Renal cortex interstitium (tissue), 11 donors: ENCODE data around the gene HAGHL. TPM values are rescaled to one million over a fixed set of nuclear protein-coding genes. Genes with fewer than 3 reads are reported as not detected.
"Not testable (repeated sequence)": the region's sequence is repeated elsewhere in the genome, so short reads cannot be mapped to it uniquely, and the experiment has no call there.

Experiments
- DNase-seq, 11 donors: peaks; one replicate each; pipeline ENCODE4 v3.0.0-alpha.2; 2013; ENCODE audit warnings: low read depth in 9 of 11, low spot score in 4 of 11; ENCODE audit errors: extremely low read depth in 1 of 11
- polyA plus RNA-seq, 3 donors: library from polyadenylated mRNA; unstranded; fragments of 120-200 nt; gene quantifications; one replicate each; pipeline ENCODE4 v1.2.1, GENCODE V29; 2013; ENCODE audit not compliant: insufficient read length in 3 of 3

HAGHL gene
- polyA plus RNA-seq, 3 donors = 3.8 to 12.1 (median 5.1) TPM

DNA sequence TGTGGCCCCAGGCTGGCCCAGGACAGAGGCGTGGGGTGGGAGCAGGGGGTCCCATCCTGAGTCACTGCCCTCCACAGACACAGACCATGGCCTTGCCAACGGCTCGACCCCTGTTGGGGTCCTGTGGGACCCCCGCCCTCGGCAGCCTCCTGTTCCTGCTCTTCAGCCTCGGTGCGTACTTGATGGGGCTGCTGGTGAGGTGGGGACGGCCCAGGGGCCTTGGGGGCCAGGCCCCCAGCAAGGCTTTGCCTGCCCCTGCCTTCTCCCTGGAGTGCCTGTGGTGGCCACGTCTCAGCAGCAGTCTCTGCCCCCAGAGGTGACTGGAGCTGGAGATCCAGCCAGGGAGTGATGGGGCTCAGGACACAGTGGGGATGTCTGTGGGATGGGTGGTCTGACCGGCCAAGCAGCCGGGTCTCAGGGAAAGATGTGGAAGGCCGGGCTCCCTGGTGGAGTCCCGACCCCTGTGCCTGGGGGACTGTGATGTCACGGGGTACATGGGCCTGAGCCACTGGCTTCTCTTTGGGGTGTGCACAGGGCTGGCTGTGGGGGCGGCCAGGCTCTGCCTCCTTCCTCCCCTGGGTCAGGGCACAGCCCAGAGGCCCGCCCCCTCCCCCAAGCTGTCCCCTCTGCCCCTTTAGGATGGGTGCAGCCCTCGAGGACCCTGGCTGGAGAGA is 35.8 kb downstream of the HAGHL start:
- DNase-seq = no peak

- no peak for DNase-seq
Measured at GRCh38 chr16:763369-764183, 36.7 kb downstream of the HAGHL start.

DNA sequence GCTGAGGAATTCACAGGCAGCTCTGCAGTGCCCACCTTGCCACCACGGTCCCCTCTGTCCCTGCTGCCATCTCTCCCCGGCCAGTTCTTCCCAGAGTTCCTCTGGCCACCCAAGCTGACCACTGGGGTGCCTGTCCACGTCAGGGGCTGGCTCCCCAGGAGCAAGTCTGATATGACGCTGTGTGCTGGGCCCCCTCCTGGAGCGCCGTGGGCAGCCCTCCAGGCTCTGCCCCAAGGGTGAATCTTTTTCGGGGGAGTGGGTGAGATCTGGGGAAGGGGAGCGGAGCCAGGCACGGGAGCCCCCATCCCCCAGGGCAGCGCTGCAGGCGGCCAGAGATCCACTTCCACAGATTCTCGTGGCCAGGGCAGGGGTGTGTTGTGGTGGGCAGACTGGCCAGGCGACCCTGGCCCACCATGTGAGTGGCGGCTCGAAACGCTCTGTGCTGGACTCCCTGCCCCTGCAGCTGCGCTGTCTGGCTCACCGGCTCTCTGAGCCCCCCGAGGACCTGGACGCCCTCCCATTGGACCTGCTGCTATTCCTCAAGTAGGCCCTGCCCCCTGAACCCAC is 37.4 kb downstream of the HAGHL start:
- no peak for DNase-seq

DNA sequence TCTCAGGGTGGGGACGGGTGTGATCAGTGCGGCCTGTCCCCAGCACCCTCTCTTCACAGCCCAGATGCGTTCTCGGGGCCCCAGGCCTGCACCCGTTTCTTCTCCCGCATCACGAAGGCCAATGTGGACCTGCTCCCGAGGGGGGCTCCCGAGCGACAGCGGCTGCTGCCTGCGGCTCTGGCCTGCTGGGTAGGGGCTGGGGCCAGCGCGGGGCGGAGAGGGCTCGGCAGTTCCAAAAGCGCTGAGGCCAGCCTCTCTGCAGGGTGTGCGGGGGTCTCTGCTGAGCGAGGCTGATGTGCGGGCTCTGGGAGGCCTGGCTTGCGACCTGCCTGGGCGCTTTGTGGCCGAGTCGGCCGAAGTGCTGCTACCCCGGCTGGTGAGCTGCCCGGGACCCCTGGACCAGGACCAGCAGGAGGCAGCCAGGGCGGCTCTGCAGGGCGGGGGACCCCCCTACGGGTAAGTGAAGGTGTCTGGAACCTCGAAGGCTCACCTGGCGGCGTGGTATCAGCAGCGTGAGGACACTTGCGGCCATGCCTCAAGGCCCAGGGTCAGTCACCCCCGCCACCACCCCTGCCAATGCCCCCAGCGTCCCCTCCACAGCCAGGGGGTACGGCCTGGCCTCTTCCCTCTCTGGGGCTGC is 38.1 kb downstream of the HAGHL start:
- no peak for DNase-seq

GRCh38 chr16:765488-765865 is 38.6 kb downstream of the HAGHL start:
- DNase-seq = no peak

DNA sequence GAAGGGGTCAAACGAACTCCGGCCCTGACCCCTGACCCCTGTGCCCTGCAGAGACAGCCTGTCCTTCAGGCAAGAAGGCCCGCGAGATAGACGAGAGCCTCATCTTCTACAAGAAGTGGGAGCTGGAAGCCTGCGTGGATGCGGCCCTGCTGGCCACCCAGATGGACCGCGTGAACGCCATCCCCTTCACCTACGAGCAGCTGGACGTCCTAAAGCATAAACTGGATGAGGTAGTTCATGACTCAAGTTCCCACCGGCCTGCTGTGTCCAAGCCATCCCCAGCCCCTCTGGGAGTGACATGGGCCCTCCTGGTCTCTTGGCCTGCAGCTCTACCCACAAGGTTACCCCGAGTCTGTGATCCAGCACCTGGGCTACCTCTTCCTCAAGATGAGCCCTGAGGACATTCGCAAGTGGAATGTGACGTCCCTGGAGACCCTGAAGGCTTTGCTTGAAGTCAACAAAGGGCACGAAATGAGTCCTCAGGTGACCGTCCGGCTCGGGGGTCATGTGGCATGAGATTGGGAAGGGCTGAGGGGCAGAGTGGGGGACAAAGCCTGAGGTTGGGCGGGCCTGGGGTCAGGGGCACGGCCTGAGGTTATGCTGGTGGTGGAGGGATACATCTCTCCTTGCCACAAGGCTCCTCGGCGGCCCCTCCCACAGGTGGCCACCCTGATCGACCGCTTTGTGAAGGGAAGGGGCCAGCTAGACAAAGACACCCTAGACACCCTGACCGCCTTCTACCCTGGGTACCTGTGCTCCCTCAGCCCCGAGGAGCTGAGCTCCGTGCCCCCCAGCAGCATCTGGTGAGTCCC is 39.3 kb downstream of the HAGHL start:
- no peak for DNase-seq

DNA sequence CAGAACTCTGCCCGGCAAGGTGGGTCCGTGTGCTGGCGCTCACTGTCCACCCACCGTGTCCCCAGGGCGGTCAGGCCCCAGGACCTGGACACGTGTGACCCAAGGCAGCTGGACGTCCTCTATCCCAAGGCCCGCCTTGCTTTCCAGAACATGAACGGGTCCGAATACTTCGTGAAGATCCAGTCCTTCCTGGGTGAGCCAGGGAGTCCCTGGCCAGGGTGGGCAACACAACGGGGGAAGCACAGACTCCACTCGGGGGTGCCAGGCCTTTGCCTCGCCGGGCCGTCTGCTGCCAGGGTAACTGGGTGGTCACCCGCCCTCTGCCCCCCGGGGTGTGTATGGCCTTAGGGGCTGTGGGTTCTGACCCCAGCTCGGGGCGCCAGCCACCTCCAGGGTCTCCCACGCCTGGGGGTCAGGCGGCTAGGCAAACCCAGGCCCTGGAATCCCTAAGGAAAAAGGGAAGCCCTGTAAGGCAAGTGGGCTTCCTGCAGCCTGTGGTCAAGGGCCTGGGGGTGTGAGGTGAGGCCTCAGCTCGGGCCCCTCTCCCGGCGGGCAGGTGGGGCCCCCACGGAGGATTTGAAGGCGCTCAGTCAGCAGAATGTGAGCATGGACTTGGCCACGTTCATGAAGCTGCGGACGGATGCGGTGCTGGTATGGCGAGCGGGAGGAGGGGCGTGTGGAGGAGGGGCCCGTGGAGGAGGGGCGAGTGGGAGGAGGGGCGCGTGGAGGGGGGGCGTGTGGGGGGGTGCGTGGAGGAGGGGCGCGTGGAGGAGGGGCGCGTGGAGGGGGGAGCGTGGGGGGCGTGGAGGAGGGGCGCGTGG is 40.1 kb downstream of the HAGHL start:
- no peak for DNase-seq

- DNase-seq = no peak
Measured at GRCh38 chr16:767743-768235, 40.9 kb downstream of the HAGHL start.

- no peak for DNase-seq
Measured at GRCh38 chr16:768428-768827, 41.5 kb downstream of the HAGHL start.

DNA sequence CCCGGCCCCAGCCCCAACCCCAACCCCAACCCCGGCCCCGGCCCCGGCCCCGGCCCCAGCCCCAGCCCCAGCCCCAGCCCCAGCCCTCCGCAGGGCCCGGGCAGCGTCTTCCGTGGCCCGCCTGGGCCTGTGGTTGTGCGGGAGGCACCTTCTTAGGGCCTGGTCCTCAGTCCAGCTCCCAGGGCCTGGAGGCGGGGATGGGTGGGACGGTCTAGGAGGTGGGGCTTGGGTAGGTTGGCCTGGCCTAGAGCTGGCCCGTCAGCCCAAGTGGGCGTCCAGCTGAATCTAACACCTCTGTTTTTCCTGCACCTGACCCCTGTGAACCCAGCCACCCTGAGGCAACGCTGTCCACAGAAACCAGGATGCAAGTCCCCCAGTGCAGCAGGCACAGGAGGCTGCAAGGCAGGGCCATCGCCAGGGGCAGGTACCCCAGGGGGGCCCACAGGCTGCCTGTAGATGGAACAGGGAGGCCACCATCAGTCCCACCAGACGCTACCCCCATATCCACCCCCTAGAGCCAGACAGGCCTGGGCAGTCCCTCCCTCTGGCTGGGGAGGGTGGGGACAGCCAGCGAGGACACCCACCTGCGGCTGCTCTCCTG is 42.4 kb downstream of the HAGHL start:
- no peak for DNase-seq

DNA sequence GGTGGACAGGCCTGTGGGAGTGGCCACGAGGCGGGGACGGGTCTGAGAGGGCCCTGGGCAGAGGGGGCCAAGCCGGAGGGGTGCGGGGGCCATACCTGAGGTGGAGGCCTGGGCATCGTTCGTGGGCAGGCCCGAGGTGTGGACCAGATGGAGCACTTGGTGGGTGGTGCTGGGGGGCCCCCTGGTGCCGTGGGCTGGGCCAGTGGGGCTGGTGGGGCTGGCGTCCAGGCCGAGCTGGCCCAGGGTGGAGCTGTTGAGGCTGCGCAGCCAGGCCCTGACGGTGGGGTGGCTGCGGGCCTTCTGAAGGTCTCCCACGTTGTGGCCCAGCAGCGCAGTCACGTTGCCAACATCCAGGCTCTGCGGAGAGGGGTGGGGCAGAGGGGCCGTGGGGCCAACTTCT is 43.0 kb downstream of the HAGHL start:
- no peak for DNase-seq

GRCh38 chr16:770411-770810 is 43.5 kb downstream of the HAGHL start:
- no peak for DNase-seq

DNA sequence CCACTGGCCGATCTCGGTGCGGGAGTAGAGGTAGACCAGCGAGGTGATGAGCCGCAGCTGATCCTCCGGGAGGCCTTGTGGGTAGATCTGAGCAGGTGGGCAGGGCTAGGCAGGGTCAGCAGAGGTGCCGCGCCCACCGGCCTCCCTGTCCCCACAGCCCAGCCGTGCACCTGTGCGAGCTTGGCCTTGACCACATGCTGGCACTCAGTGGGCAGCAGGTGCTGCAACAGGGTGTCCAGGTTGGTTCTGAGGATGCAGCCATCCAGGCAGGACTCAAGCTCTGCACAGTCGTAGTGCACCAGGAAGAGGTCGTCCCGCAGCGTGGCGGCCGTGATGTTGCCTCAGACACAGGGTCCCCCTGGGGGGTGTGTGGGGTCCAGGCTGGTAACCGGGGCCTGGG is 46.1 kb downstream of the HAGHL start:
- no peak for DNase-seq

GRCh38 chr16:774086-775001 is 47.4 kb downstream of the HAGHL start:
- DNase-seq = no peak

GRCh38 chr16:775236-775796 is 48.4 kb downstream of the HAGHL start:
- DNase-seq = no peak

- DNase-seq = not testable (repeated sequence)
Measured at GRCh38 chr16:776298-776697, 49.4 kb downstream of the HAGHL start.
